HepG2 (cell line): Measurements from ENCODE around the gene AJM1. TPM values are rescaled to one million over a fixed set of nuclear protein-coding genes. Genes with fewer than 3 reads are reported as not detected.
A peak's percentile ranks its signal among the peaks of the same experiment; 100 is the strongest.

Source experiments
- AGO2 ChIP-seq: fragments of 200-400 bp; formaldehyde crosslinking; optimal IDR thresholded peaks from 2 replicates; pipeline ENCODE3; 2017; ENCODE audit warnings: mild to moderate bottlenecking, low read depth, low read length, moderate library complexity
- BRD4 ChIP-seq: sonication (generic); formaldehyde crosslinking; IDR thresholded peaks from 2 replicates; pipeline ENCODE4 v1.4.0; 2020; ENCODE audit warnings: missing genetic modification reagents
- EED ChIP-seq: sonication (generic); formaldehyde crosslinking; IDR thresholded peaks from 2 replicates; pipeline ENCODE4 v1.5.0; 2020; ENCODE audit warnings: mild to moderate bottlenecking, missing genetic modification reagents
- KMT2A ChIP-seq: sonication (generic); formaldehyde crosslinking; IDR thresholded peaks from 2 replicates; pipeline ENCODE4 v1.4.0; 2020; ENCODE audit warnings: missing genetic modification reagents
- MAZ ChIP-seq, 2 experiments: sonication (generic) in 1 of 2; formaldehyde crosslinking in 1 of 2; IDR thresholded peaks; 2 replicates each; pipeline versions ENCODE4 v1.5.0 to v1.6.1; 2012 to 2020; ENCODE audit warnings: low read depth in 2 of 2, mild to moderate bottlenecking in 2 of 2, borderline replicate concordance in 1 of 2, improper control_type of control experiment in 1 of 2, low read length in 1 of 2, missing genetic modification reagents in 1 of 2, moderate library complexity in 1 of 2
- MED13 ChIP-seq: sonication (generic); formaldehyde crosslinking; IDR thresholded peaks from 2 replicates; pipeline ENCODE4 v1.5.0; 2020; ENCODE audit warnings: missing genetic modification reagents
- SRY ChIP-seq: sonication (generic); formaldehyde crosslinking; IDR thresholded peaks from 2 replicates; pipeline ENCODE4 v1.8.0; 2022; ENCODE audit warnings: mild to moderate bottlenecking, missing genetic modification reagents
- U2AF1 ChIP-seq: fragments of 200-400 bp; formaldehyde crosslinking; optimal IDR thresholded peaks from 2 replicates; pipeline ENCODE3; 2017; ENCODE audit warnings: mild to moderate bottlenecking, low read depth, low read length
- WIZ ChIP-seq: sonication (generic); formaldehyde crosslinking; IDR thresholded peaks from 2 replicates; pipeline ENCODE4 v1.5.1; 2020; ENCODE audit warnings: mild to moderate bottlenecking, missing genetic modification reagents
- YY1 ChIP-seq: IDR thresholded peaks from 2 replicates; pipeline ENCODE4 v1.6.1; 2011; ENCODE audit warnings: low read length, low read depth, moderate library complexity, mild to moderate bottlenecking; ENCODE audit not compliant: insufficient read depth, insufficient replicate concordance
- ZNF160 ChIP-seq: sonication (generic); formaldehyde crosslinking; IDR thresholded peaks from 2 replicates; pipeline ENCODE4 v1.8.0; 2022; ENCODE audit warnings: mild to moderate bottlenecking, inconsistent platforms, missing genetic modification reagents
- ZNF564 ChIP-seq: sonication (generic); formaldehyde crosslinking; IDR thresholded peaks from 2 replicates; pipeline ENCODE4 v1.8.1; 2023; ENCODE audit warnings: mild to moderate bottlenecking, missing genetic modification reagents
- polyA plus RNA-seq, 8 experiments: library from polyadenylated mRNA; depleted of rRNA in 3 of 8; stranded (reverse) in 7 of 8; unstranded in 1 of 8; fragments of >200 nt; fragmentation: Illumina TruSeq in 4 of 8; extraction: Trizol in 4 of 8; gene quantifications; 2 replicates each; pipeline versions ENCODE4 v1.2.1 to v1.2.3, GENCODE V29; 2011 to 2016; ENCODE audit warnings: low read depth in 4 of 8, missing spikeins in 1 of 8, mixed read lengths in 1 of 8; ENCODE audit not compliant: insufficient read depth in 1 of 8
- total RNA-seq, 5 experiments: library from RNA; depleted of rRNA; stranded (reverse); fragments of >200 nt; fragmentation: Illumina TruSeq; extraction: Trizol; gene quantifications; 2 replicates each; pipeline ENCODE4 v1.2.3, GENCODE V29; 2016; ENCODE audit warnings: low read depth in 1 of 5
- TF ChIP-seq, protein P1 (sequence below): sonication (generic); formaldehyde crosslinking; IDR thresholded peaks from 2 replicates; pipeline ENCODE4 v1.4.0; 2020; ENCODE audit warnings: missing genetic modification reagents
- TF ChIP-seq, protein P2 (sequence below): sonication (generic); formaldehyde crosslinking; IDR thresholded peaks from 2 replicates; pipeline ENCODE4 v1.4.0; 2020; ENCODE audit warnings: missing genetic modification reagents
- TF ChIP-seq, protein P3 (sequence below): sonication (generic); formaldehyde crosslinking; IDR thresholded peaks from 2 replicates; pipeline ENCODE4 v1.8.1; 2023; ENCODE audit warnings: mild to moderate bottlenecking, inconsistent platforms, moderate library complexity, missing genetic modification reagents, borderline replicate concordance
- TF ChIP-seq, protein P4 (sequence below): sonication (generic); formaldehyde crosslinking; conservative IDR thresholded peaks from 2 replicates; pipeline ENCODE4 v1.4.0; 2020; ENCODE audit warnings: missing genetic modification reagents
- TF ChIP-seq, protein P5 (sequence below): sonication (generic); formaldehyde crosslinking; IDR thresholded peaks from 2 replicates; pipeline ENCODE4 v1.4.0; 2020; ENCODE audit warnings: mild to moderate bottlenecking, missing genetic modification reagents

The AJM1 gene
- total and polyA plus RNA-seq, 2 of the 13 experiments (the other 11 are each of a cell fraction or from before 2014, with no cell fraction given), result 1.1 to 1.2 TPM

DNA sequence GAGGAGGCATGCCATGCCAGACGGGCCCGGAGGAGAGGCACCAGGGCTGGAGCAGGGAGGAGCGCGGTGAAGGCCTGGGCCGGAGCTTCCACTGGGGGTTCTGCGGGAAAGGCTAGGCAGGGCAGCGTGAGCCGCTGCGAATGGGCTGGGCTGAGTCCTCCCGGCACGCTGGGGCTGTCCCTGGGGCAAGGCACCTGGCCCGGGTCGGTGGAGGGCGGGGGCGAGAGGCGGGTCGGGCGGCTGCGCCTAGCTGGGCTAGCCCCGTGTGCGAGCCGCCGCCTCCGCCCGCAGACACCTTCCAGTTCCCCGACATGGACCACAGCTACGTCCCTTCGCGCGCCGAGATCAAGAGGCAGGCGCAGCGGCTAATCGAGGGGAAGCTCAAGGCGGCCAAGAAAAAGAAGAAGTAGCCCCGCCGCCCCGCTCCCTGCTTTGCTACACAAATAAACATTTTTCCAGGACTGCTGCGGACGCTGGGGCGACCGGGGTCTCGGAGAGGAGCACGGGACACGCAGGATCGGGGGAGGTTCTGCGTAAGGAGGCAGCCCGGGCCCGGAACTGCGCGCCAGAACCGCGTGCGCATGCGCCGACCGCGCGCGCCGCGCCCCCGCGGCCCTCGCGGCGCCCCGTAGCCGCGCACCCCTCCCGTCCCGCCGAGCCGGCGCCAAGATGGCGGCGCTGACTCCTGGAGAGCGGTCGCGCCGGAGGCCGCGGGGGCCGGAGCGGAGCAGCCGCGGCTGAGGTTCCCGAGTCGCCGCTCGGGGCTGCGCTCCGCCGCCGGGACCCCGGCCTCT, 34.8 kb upstream of the AJM1 start, which contains the start of gene RABL6 (continued):
- TF ChIP-seq, protein P1, sequence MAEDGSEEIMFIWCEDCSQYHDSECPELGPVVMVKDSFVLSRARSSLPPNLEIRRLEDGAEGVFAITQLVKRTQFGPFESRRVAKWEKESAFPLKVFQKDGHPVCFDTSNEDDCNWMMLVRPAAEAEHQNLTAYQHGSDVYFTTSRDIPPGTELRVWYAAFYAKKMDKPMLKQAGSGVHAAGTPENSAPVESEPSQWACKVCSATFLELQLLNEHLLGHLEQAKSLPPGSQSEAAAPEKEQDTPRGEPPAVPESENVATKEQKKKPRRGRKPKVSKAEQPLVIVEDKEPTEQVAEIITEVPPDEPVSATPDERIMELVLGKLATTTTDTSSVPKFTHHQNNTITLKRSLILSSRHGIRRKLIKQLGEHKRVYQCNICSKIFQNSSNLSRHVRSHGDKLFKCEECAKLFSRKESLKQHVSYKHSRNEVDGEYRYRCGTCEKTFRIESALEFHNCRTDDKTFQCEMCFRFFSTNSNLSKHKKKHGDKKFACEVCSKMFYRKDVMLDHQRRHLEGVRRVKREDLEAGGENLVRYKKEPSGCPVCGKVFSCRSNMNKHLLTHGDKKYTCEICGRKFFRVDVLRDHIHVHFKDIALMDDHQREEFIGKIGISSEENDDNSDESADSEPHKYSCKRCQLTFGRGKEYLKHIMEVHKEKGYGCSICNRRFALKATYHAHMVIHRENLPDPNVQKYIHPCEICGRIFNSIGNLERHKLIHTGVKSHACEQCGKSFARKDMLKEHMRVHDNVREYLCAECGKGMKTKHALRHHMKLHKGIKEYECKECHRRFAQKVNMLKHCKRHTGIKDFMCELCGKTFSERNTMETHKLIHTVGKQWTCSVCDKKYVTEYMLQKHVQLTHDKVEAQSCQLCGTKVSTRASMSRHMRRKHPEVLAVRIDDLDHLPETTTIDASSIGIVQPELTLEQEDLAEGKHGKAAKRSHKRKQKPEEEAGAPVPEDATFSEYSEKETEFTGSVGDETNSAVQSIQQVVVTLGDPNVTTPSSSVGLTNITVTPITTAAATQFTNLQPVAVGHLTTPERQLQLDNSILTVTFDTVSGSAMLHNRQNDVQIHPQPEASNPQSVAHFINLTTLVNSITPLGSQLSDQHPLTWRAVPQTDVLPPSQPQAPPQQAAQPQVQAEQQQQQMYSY (CRISPR knock-in tag), result 0 out of 2 replicates have a peak, but pooled peaks have one; percentile 25
- TF ChIP-seq KMT2A, result peak; percentile 61; the same call in 1 of the 2 replicates
- peak; percentile 20; the same call in 1 of the 2 replicates for TF ChIP-seq MED13 (CRISPR knock-in tag)
- 0 out of 2 replicates have a peak, but pooled peaks have one; percentile 4 for TF ChIP-seq SRY
- TF ChIP-seq ZNF160 (CRISPR knock-in tag), result peak; percentile 53; the same call in 1 of the 2 replicates
- TF ChIP-seq BRD4 (CRISPR knock-in tag), result peak; percentile 66; the same call in 1 of the 2 replicates
- TF ChIP-seq YY1, result peak; percentile 95
- TF ChIP-seq ZNF564, result peak; percentile 77; the same call in 1 of the 2 replicates
- TF ChIP-seq, protein P2, sequence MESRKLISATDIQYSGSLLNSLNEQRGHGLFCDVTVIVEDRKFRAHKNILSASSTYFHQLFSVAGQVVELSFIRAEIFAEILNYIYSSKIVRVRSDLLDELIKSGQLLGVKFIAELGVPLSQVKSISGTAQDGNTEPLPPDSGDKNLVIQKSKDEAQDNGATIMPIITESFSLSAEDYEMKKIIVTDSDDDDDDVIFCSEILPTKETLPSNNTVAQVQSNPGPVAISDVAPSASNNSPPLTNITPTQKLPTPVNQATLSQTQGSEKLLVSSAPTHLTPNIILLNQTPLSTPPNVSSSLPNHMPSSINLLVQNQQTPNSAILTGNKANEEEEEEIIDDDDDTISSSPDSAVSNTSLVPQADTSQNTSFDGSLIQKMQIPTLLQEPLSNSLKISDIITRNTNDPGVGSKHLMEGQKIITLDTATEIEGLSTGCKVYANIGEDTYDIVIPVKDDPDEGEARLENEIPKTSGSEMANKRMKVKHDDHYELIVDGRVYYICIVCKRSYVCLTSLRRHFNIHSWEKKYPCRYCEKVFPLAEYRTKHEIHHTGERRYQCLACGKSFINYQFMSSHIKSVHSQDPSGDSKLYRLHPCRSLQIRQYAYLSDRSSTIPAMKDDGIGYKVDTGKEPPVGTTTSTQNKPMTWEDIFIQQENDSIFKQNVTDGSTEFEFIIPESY (CRISPR knock-in tag), result peak; percentile 21; the same call in 1 of the 2 replicates
- TF ChIP-seq, protein P3, sequence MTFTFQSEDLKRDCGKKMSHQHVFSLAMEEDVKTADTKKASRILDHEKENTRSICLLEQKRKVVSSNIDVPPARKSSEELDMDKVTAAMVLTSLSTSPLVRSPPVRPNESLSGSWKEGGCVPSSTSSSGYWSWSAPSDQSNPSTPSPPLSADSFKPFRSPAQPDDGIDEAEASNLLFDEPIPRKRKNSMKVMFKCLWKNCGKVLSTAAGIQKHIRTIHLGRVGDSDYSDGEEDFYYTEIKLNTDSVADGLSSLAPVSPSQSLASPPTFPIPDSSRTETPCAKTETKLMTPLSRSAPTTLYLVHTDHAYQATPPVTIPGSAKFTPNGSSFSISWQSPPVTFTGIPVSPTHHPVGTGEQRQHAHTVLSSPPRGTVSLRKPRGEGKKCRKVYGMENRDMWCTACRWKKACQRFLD (CRISPR knock-in tag), result 0 out of 2 replicates have a peak, but pooled peaks have one; percentile 15
- TF ChIP-seq AGO2, result peak; percentile 71
- 0 out of 2 replicates have a peak, but pooled peaks have one; percentile 22 for TF ChIP-seq WIZ (CRISPR knock-in tag)
- TF ChIP-seq, protein P4, sequence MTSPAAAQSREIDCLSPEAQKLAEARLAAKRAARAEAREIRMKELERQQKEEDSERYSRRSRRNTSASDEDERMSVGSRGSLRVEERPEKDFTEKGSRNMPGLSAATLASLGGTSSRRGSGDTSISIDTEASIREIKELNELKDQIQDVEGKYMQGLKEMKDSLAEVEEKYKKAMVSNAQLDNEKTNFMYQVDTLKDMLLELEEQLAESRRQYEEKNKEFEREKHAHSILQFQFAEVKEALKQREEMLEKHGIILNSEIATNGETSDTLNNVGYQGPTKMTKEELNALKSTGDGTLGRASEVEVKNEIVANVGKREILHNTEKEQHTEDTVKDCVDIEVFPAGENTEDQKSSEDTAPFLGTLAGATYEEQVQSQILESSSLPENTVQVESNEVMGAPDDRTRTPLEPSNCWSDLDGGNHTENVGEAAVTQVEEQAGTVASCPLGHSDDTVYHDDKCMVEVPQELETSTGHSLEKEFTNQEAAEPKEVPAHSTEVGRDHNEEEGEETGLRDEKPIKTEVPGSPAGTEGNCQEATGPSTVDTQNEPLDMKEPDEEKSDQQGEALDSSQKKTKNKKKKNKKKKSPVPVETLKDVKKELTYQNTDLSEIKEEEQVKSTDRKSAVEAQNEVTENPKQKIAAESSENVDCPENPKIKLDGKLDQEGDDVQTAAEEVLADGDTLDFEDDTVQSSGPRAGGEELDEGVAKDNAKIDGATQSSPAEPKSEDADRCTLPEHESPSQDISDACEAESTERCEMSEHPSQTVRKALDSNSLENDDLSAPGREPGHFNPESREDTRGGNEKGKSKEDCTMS (CRISPR knock-in tag), result no peak
- TF ChIP-seq EED (CRISPR knock-in tag), result peak; percentile 91
- peak; percentile 73 for TF ChIP-seq U2AF1
- TF ChIP-seq, protein P5, sequence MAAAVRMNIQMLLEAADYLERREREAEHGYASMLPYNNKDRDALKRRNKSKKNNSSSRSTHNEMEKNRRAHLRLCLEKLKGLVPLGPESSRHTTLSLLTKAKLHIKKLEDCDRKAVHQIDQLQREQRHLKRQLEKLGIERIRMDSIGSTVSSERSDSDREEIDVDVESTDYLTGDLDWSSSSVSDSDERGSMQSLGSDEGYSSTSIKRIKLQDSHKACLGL (CRISPR knock-in tag), result peak; percentile 27; the same call in 1 of the 2 replicates
- TF ChIP-seq MAZ (IDR thresholded peaks at IDR 0.05; ENCODE audit: borderline replicate concordance, low read depth, low read length), result peak; percentile 31; the same call in 1 of the 2 replicates
- TF ChIP-seq MAZ (CRISPR knock-in tag; IDR thresholded peaks at IDR 0.05; ENCODE audit: low read depth), result peak; percentile 88
